Neural progenitor cell (in vitro differentiated cells): ENCODE measurements around the gene EIPR1. TPM values are rescaled to one million over a fixed set of nuclear protein-coding genes. Genes with fewer than 3 reads are reported as not detected.
A peak's percentile ranks its signal among the peaks of the same experiment; 100 is the strongest.

Source experiments
- DNase-seq: peaks from one replicate; pipeline ENCODE4 v3.0.0-alpha.2; 2016; ENCODE audit warnings: low spot score
- H2AFZ ChIP-seq: fragments of 200-600 bp; sonication (generic); replicated peaks from 2 replicates; pipeline ENCODE4 v1.6.1; 2016; ENCODE audit warnings: antibody characterized with exemption
- H3F3A ChIP-seq: fragments of 200-600 bp; sonication (generic); 2 replicates; pipeline ENCODE4 v1.6.1; 2016; ENCODE audit warnings: antibody characterized with exemption, low read depth
- H3K27ac ChIP-seq: fragments of 200-600 bp; sonication (generic); 2 replicates; pipeline ENCODE4 v1.5.1; 2016; ENCODE audit warnings: mild to moderate bottlenecking
- H3K27me3 ChIP-seq: fragments of 200-600 bp; sonication (generic); 2 replicates; pipeline ENCODE4 v1.6.1; 2016; ENCODE audit warnings: mild to moderate bottlenecking, moderate library complexity
- H3K36me3 ChIP-seq: fragments of 200-600 bp; sonication (generic); 2 replicates; pipeline ENCODE4 v1.5.1; 2016
- H3K4me1 ChIP-seq: fragments of 200-600 bp; sonication (generic); 2 replicates; pipeline ENCODE4 v1.6.1; 2016; ENCODE audit warnings: mixed run types
- H3K4me2 ChIP-seq: fragments of 200-600 bp; sonication (generic); 2 replicates; pipeline ENCODE4 v1.6.1; 2016
- H3K4me3 ChIP-seq: fragments of 200-600 bp; sonication (generic); 2 replicates; pipeline ENCODE4 v1.5.1; 2016
- H3K79me2 ChIP-seq: fragments of 200-600 bp; sonication (generic); 2 replicates; pipeline ENCODE4 v1.6.1; 2016; ENCODE audit warnings: low read depth
- H3K9ac ChIP-seq: fragments of 200-600 bp; sonication (generic); 2 replicates; pipeline ENCODE4 v1.6.1; 2016
- H3K9me3 ChIP-seq: fragments of 200-600 bp; sonication (generic); 2 replicates; pipeline ENCODE4 v1.5.1; 2016; ENCODE audit warnings: low read depth
- H4K20me1 ChIP-seq: fragments of 200-600 bp; sonication (generic); 2 replicates; pipeline ENCODE4 v1.6.1; 2016; ENCODE audit warnings: low read depth
- H3K27ac Mint-ChIP-seq: 3 replicates; pipeline ENCODE4 v1.8.0; 2021; ENCODE audit warnings: mixed read lengths
- H3K27me3 Mint-ChIP-seq: 2 replicates; pipeline ENCODE4 v1.8.0; 2022; ENCODE audit warnings: low read depth, mild to moderate bottlenecking, inconsistent platforms, moderate library complexity, mixed read lengths; ENCODE audit not compliant: insufficient read depth
- H3K36me3 Mint-ChIP-seq: 3 replicates; pipeline ENCODE4 v1.8.0; 2021; ENCODE audit warnings: mixed read lengths
- H3K4me1 Mint-ChIP-seq: 3 replicates; pipeline ENCODE4 v1.8.0; 2021; ENCODE audit warnings: mixed read lengths
- H3K4me3 Mint-ChIP-seq: 3 replicates; pipeline ENCODE4 v1.8.0; 2021; ENCODE audit warnings: mild to moderate bottlenecking, moderate library complexity, mixed read lengths
- H3K9me3 Mint-ChIP-seq: 3 replicates; pipeline ENCODE4 v1.8.0; 2020; ENCODE audit warnings: mixed read lengths
- EZH2 ChIP-seq: fragments of 200-600 bp; sonication (generic); IDR thresholded peaks from 2 replicates; pipeline ENCODE4 v1.6.1; 2017; ENCODE audit warnings: antibody characterized with exemption, mild to moderate bottlenecking, moderate library complexity
- EZH2phosphoT487 ChIP-seq: fragments of 200-600 bp; sonication (generic); IDR thresholded peaks from 2 replicates; pipeline ENCODE4 v1.6.1; 2017; ENCODE audit warnings: antibody characterized with exemption
- total RNA-seq: library from RNA; depleted of rRNA; stranded (reverse); fragments of >200 nt; gene quantifications from 2 replicates; pipeline ENCODE4 v1.2.3, GENCODE V29; 2015; ENCODE audit warnings: low replicate concordance
- TF ChIP-seq, protein P1 (sequence below): fragments of 200-600 bp; sonication (generic); IDR thresholded peaks from 2 replicates; pipeline ENCODE4 v1.5.1; 2017; ENCODE audit warnings: antibody characterized with exemption, mild to moderate bottlenecking

EIPR1 gene
- total RNA-seq, 1 donor from 2014 or later: 57.1 TPM

DNA sequence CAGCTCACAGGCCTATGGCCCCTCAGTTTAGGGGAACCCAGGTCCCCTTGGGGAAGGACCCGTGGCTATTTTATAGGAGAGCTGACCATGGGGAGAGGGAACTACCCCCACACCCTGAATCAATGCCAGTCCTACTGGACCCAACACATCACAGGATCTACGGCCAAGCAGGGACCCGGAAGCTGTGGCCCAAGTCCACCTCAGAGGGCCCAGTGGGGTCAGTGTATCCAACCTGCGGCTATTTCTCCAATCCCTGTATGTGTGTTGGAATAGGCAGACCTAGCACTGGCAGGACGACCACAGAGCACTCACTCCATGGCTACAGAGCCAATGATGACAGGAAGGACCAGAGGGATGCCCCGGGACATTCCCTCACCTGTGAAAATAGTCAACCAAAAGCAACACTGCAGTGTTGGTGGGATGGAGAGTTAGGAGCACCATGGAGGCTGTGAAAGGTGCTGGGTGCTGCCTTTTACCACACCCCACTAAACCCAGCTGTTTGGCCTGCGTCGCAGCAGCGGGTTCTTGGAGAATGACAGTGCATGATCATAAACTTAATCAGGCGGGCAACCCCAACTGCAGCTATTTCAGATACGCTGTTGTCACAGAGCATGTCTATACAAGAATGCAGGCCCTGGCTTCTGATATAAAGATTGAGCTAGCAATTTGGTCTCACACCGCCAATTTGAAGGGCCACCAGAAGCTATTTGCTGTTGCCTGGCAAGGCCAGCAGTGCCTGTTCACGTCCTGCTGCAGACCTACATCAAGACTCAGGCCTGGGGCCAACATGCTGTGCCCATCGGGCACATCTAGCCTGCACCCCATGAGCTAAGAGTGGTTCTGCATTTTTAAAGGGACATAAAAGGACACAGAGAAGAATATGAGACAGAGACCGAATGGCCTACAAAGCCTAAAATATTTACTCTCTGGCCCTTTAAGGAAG, 110.4 kb downstream of the EIPR1 start:
- H3K36me3 Mint-ChIP-seq: peaks cover 21% of the 10 kb centered on the region
- peaks cover 44% of the 10 kb centered on the region for H3K4me1 Mint-ChIP-seq
- Histone ChIP-seq H3K4me1 (peaks cover 14% of the 10 kb centered on the region), H3K36me3 (no peaks in the 10 kb centered on the region), H3K4me3 (no peak overlapping the region), H3K9ac (no peak overlapping the region), H3K79me2 (peaks cover 12% of the 10 kb centered on the region), H2AFZ (no peak overlapping the region), H3F3A (peaks cover 9% of the 10 kb centered on the region), H3K9me3 (no peaks in the 10 kb centered on the region), H3K27ac (no peak overlapping the region), H4K20me1 (peaks cover 88% of the 10 kb centered on the region), H3K4me2 (no peak overlapping the region), H3K27me3 (peaks cover 98% of the 10 kb centered on the region)
- no peak overlapping the region for H3K4me3 Mint-ChIP-seq
- DNase-seq: no peak
- no peak for TF ChIP-seq EZH2phosphoT487
- TF ChIP-seq, protein P1, sequence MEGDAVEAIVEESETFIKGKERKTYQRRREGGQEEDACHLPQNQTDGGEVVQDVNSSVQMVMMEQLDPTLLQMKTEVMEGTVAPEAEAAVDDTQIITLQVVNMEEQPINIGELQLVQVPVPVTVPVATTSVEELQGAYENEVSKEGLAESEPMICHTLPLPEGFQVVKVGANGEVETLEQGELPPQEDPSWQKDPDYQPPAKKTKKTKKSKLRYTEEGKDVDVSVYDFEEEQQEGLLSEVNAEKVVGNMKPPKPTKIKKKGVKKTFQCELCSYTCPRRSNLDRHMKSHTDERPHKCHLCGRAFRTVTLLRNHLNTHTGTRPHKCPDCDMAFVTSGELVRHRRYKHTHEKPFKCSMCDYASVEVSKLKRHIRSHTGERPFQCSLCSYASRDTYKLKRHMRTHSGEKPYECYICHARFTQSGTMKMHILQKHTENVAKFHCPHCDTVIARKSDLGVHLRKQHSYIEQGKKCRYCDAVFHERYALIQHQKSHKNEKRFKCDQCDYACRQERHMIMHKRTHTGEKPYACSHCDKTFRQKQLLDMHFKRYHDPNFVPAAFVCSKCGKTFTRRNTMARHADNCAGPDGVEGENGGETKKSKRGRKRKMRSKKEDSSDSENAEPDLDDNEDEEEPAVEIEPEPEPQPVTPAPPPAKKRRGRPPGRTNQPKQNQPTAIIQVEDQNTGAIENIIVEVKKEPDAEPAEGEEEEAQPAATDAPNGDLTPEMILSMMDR: no peak
- TF ChIP-seq EZH2: no peak
- peak overlapping the region; percentile 57 for H3K27ac Mint-ChIP-seq
- peaks cover 13% of the 10 kb centered on the region for H3K9me3 Mint-ChIP-seq
- H3K27me3 Mint-ChIP-seq: peaks cover 11% of the 10 kb centered on the region

DNA sequence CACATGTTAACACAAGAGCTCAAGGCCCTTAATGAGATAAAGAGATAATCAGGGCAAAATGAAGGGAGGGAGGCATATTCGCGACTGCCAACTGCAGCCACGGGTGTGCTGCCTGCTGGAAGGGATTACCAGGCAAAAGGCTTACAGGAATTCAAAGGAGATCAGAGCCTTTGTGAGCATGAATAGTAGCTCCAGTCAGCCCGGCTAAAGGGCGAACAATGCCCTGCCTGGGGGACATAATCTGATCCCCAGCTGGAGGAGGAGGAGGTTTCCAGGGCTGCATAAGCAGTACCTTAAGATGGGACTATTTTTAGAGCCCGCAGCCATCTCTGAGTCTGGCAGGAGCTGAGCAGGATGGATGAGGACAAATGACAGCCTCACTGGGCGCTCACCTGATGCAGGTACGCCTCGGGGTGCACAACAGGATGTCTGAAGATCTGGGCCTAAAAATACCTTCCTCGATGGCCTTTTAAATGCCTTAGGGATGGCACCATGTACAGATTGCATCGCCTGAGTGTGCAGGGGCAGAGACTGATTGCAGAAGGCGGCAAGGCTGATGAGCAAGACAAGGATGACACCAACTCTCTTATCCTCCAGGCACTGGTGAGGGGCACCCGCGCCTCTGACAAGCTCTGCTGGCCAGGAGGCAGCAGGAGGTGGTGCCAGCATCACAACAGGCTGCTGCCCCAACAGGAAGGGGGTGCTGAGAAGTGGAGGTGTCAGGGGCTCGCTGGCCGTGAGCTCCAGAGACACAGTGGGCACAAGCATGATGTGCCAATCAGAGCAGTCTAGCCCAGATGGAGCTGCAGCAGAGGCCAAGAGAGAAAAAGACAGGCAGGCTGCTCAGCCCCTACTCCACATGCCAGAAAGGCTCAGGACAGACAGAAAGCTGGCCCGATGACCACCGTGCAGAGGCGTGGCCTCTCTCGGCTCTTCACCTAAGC, 111.4 kb downstream of the EIPR1 start:
- no peak overlapping the region for H2AFZ ChIP-seq
- H3K27me3 ChIP-seq: peaks cover 98% of the 10 kb centered on the region
- H3K4me3 ChIP-seq: no peak overlapping the region
- no peaks in the 10 kb centered on the region for H3K36me3 ChIP-seq
- Mint-ChIP-seq H3K27ac (peak overlapping the region; percentile 90), H3K27me3 (peaks cover 16% of the 10 kb centered on the region), H3K36me3 (peaks cover 16% of the 10 kb centered on the region), H3K4me1 (peaks cover 44% of the 10 kb centered on the region), H3K9me3 (peaks cover 6% of the 10 kb centered on the region), H3K4me3 (peak overlapping the region; percentile 75)
- TF ChIP-seq, protein P1: no peak
- TF ChIP-seq EZH2 (no peak), EZH2phosphoT487 (peak; percentile 100)
- DNase-seq: peak; percentile 95
- H3F3A ChIP-seq: peaks cover 9% of the 10 kb centered on the region
- no peak overlapping the region for H3K27ac ChIP-seq
- H3K9ac ChIP-seq: no peak overlapping the region
- peaks cover 92% of the 10 kb centered on the region for H4K20me1 ChIP-seq
- no peaks in the 10 kb centered on the region for H3K9me3 ChIP-seq
- peaks cover 12% of the 10 kb centered on the region for H3K79me2 ChIP-seq
- peaks cover 14% of the 10 kb centered on the region for H3K4me1 ChIP-seq
- H3K4me2 ChIP-seq: peak overlapping the region; percentile 64

DNA sequence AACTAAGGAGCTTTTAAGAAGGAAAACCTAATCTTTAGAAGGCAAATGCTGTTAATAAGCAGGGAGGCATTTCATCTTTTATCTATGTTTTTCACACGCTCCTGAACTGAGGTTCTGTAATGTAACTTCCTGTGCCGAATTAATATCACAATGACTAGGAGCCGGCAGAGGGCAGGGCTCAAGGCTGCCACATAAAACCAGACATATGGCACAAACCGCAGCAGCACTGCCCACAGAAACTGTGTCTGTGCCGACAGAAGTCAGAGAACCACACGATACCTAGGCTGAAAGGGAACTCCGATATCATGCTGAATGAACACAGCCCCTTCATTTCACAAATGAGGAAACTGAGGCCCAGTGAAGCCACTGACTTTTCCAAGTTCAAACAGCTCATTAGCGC, 112.1 kb downstream of the EIPR1 start:
- no peak overlapping the region for H2AFZ ChIP-seq
- no peak overlapping the region for H3K9ac ChIP-seq
- peak overlapping the region; percentile 90 for H3K27ac Mint-ChIP-seq
- no peak overlapping the region for H3K4me3 Mint-ChIP-seq
- peaks cover 16% of the 10 kb centered on the region for H3K27me3 Mint-ChIP-seq
- no peak for DNase-seq
- peaks cover 44% of the 10 kb centered on the region for H3K4me1 Mint-ChIP-seq
- no peak overlapping the region for H3K27ac ChIP-seq
- no peak overlapping the region for H3K4me3 ChIP-seq
- H3F3A ChIP-seq: peaks cover 9% of the 10 kb centered on the region
- peaks cover 14% of the 10 kb centered on the region for H3K36me3 Mint-ChIP-seq
- peaks cover 94% of the 10 kb centered on the region for H4K20me1 ChIP-seq
- H3K9me3 Mint-ChIP-seq: no peaks in the 10 kb centered on the region
- H3K4me1 ChIP-seq: peaks cover 14% of the 10 kb centered on the region
- peaks cover 12% of the 10 kb centered on the region for H3K79me2 ChIP-seq
- TF ChIP-seq EZH2 (peak; percentile 39), EZH2phosphoT487 (no peak)
- TF ChIP-seq, protein P1: no peak
- H3K27me3 ChIP-seq: peaks cover 98% of the 10 kb centered on the region
- H3K9me3 ChIP-seq: no peaks in the 10 kb centered on the region
- H3K4me2 ChIP-seq: peak overlapping the region; percentile 64
- no peaks in the 10 kb centered on the region for H3K36me3 ChIP-seq
